Karpas-422 (cell line): ENCODE results near the gene HESX1. TPM values are rescaled to one million over a fixed set of nuclear protein-coding genes. Genes with fewer than 3 reads are reported as not detected.

Experiments used
- DNase-seq: peaks from one replicate; pipeline ENCODE4 v3.0.0-alpha.2; 2015
- H2AFZ ChIP-seq: fragments of 200-600 bp; sonication (generic); 2 replicates; pipeline ENCODE4 v1.6.1; 2014; ENCODE audit warnings: antibody characterized with exemption, low read length, mixed read lengths
- H3K27ac ChIP-seq: fragments of 200-600 bp; sonication (generic); 2 replicates; pipeline ENCODE4 v1.5.1; 2014; ENCODE audit warnings: mild to moderate bottlenecking, low read length, moderate library complexity
- H3K27me3 ChIP-seq: fragments of 200-600 bp; sonication (generic); 2 replicates; pipeline ENCODE4 v1.6.1; 2014; ENCODE audit warnings: low read length, mixed read lengths
- H3K36me3 ChIP-seq: fragments of 200-600 bp; sonication (generic); 2 replicates; pipeline ENCODE4 v1.6.1; 2014; ENCODE audit warnings: low read length, mixed read lengths; ENCODE audit not compliant: insufficient read depth
- H3K4me1 ChIP-seq: fragments of 200-600 bp; sonication (generic); 2 replicates; pipeline ENCODE4 v1.6.1; 2014; ENCODE audit warnings: mild to moderate bottlenecking, low read length, mixed read lengths
- H3K4me2 ChIP-seq: fragments of 200-600 bp; sonication (generic); 2 replicates; pipeline ENCODE4 v1.6.1; 2014; ENCODE audit warnings: low read length, low read depth, mild to moderate bottlenecking; ENCODE audit not compliant: poor library complexity, severe bottlenecking
- H3K4me3 ChIP-seq: fragments of 200-600 bp; sonication (generic); 2 replicates; pipeline ENCODE4 v1.5.1; 2014; ENCODE audit warnings: mild to moderate bottlenecking, antibody characterized with exemption, low read length, mixed read lengths
- H3K79me2 ChIP-seq: fragments of 200-600 bp; sonication (generic); 2 replicates; pipeline ENCODE4 v1.6.1; 2014; ENCODE audit warnings: mild to moderate bottlenecking, low read length, mixed read lengths
- H3K9ac ChIP-seq: fragments of 200-600 bp; sonication (generic); 2 replicates; pipeline ENCODE4 v1.6.0; 2014; ENCODE audit warnings: low read length
- H3K9me2 ChIP-seq: fragments of 200-600 bp; sonication (generic), shearing (Covaris generic); replicated peaks from 2 replicates; pipeline ENCODE4 v1.6.0; 2014; ENCODE audit warnings: mild to moderate bottlenecking, low read length, moderate library complexity; ENCODE audit not compliant: insufficient read depth
- H3K9me3 ChIP-seq: fragments of 300-700, 200-600 bp; sonication (generic); 2 replicates; pipeline ENCODE4 v1.6.1; 2014; ENCODE audit warnings: low read length, mixed read lengths
- H4K20me1 ChIP-seq: fragments of 200-600 bp; sonication (generic); 2 replicates; pipeline ENCODE4 v1.6.1; 2014; ENCODE audit warnings: mild to moderate bottlenecking, antibody characterized with exemption, low read length, low read depth; ENCODE audit not compliant: insufficient read depth
- total RNA-seq: library from RNA; depleted of rRNA; stranded (reverse); fragments of >200 nt; shearing (Covaris generic); gene quantifications from 2 replicates; pipeline ENCODE4 v1.2.3, GENCODE V29; 2014; ENCODE audit warnings: low replicate concordance

HESX1 gene
- total RNA-seq, 1 experiment from 2014 or later: 3.4 TPM

DNA sequence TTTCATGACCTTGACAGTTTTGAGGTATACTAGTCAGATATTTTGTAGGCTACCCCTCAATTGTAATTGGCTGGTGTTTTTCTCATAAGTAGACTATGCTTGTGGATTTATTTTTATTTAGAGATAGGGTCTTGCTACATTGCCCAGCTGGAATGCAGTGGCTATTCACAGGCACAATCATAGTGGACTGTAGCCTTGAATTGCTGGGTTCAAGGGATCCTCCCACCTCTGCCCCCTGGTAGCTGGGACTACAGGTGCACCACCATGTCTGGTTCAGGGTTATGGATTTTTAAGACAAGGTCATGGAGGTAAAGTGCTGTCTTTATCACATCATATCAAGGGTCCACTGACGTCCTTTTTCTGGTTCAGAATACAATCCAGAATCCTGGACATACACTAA is 23.7 kb downstream of the HESX1 start:
- Histone ChIP-seq H3K4me2 (no peak overlapping the region), H3K4me1 (peaks cover 5% of the 10 kb centered on the region), H3K4me3 (no peak overlapping the region), H3K9me3 (no peaks in the 10 kb centered on the region), H3K27ac (no peak overlapping the region), H3K27me3 (no peaks in the 10 kb centered on the region), H3K9me2 (no peaks in the 10 kb centered on the region), H3K79me2 (no peaks in the 10 kb centered on the region), H2AFZ (no peak overlapping the region), H4K20me1 (no peaks in the 10 kb centered on the region), H3K9ac (no peak overlapping the region), H3K36me3 (no peaks in the 10 kb centered on the region)
- no peak for DNase-seq

DNA sequence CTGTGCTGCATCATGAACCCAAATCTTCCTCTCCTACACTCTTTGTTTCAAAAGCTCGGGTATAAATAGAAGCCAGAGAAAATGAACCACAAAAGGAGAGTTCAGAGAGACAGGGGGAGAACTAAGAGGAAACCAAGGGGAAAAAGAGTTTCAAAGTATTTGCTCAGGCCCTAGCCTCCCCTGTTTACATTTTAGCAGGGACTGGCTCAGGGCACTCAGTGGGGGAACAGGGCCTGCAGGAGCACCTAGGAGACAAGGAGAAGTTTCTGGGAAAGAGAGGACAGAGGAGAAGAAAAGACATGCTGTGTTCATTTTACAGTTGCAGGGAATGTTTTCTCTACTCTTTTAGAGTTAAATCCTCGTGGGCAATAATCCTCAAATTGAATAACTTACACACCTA is 26.1 kb downstream of the HESX1 start:
- Histone ChIP-seq H3K9me3 (no peaks in the 10 kb centered on the region), H3K79me2 (no peaks in the 10 kb centered on the region), H3K27me3 (no peaks in the 10 kb centered on the region), H3K36me3 (no peaks in the 10 kb centered on the region), H3K27ac (no peak overlapping the region), H3K9me2 (no peaks in the 10 kb centered on the region), H3K4me3 (no peak overlapping the region), H3K4me2 (no peak overlapping the region), H4K20me1 (no peaks in the 10 kb centered on the region), H3K9ac (no peak overlapping the region), H2AFZ (no peak overlapping the region), H3K4me1 (peaks cover 19% of the 10 kb centered on the region)
- no peak for DNase-seq

DNA sequence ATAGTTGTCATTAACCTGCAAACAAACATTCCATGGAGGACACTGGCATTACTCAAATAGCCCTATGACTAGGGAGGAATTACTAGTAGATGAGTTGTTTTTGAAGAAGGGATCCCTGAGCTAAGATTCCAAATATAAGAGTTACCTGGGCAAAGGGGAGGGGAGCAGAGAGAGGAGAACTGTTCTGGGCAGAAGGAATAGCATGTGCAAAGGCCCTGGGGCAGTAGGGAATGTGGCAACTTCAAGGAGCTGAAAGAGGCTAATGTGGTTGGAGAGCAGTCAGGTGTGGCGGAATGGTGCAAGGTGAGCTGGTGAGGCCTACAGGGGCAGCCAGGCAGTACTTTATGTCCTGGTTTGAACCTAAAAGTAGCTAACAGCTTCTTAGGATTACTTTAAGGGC is 28.8 kb downstream of the HESX1 start:
- Histone ChIP-seq H3K79me2 (no peaks in the 10 kb centered on the region), H4K20me1 (no peaks in the 10 kb centered on the region), H3K27ac (no peak overlapping the region), H3K4me3 (no peak overlapping the region), H3K9me3 (no peaks in the 10 kb centered on the region), H3K9me2 (no peaks in the 10 kb centered on the region), H3K36me3 (no peaks in the 10 kb centered on the region), H3K9ac (no peak overlapping the region), H2AFZ (no peak overlapping the region), H3K27me3 (no peaks in the 10 kb centered on the region), H3K4me2 (peak overlapping the region; percentile 70), H3K4me1 (peaks cover 19% of the 10 kb centered on the region)
- DNase-seq: no peak

DNA sequence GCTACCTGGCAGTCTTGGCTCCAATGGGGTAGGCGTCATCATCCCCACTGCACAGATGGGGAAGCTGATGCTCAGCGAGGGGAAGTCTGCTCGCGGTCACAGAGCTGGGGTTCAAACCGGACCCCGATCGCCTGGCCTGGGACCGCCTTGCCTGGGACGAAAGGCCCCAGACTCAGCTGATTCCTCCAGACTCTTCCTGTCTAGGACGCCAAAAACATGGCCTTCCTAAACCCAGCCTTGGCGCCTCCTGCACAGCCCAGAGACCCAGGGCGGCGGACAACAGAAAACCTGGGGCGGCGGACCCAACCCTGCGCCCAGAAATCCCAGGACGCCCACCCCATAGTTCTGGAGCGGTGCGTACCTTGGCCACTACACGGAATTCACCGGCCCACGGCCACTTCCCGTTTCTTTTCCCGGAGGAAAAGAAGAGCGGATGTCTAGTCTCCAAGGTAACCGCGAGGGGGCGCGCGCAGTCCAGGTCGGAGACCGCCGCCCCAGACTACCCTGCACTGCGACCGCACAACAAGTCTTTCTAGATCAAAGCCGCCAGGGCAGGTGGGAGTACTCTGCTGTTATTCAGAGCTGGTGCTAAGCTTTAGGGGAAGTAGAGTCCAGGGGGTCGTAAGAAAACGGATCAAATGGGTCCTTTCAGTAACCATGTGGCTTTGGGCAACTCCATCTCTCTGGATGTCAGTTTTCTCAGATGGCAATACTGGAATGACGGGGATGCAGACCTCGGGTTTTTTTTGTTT is 29.7 kb downstream of the HESX1 start:
- peak; percentile 88 for DNase-seq
- Histone ChIP-seq H4K20me1 (no peaks in the 10 kb centered on the region), H3K4me3 (peak overlapping the region; percentile 63), H3K79me2 (no peaks in the 10 kb centered on the region), H3K27ac (no peak overlapping the region), H3K36me3 (no peaks in the 10 kb centered on the region), H3K9me3 (no peaks in the 10 kb centered on the region), H3K9me2 (no peaks in the 10 kb centered on the region), H3K27me3 (no peaks in the 10 kb centered on the region), H2AFZ (peak overlapping the region; percentile 62), H3K4me1 (peaks cover 16% of the 10 kb centered on the region), H3K9ac (peak overlapping the region; percentile 58), H3K4me2 (peak overlapping the region; percentile 70)

DNA sequence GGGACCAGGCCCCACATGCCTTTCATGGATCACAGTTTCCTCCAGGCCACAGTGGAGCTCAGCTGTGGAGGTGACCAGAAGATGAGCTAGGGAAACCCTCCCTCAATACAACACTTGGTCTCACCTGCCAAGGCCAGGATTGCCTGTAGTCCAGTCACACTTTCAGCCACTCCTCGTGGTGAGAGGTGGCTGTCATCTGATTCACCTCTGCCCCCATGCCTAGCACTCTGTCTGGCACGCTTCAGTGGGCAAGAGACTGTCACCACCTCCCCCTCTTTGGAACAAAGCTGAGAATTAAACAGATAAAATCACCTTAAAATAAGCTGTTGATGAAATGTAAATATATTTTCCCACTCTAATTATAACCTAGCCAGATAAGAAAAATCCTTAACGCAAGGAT is 30.7 kb downstream of the HESX1 start:
- no peaks in the 10 kb centered on the region for H4K20me1 ChIP-seq
- H3K27ac ChIP-seq: no peak overlapping the region
- no peaks in the 10 kb centered on the region for H3K36me3 ChIP-seq
- H3K4me3 ChIP-seq: no peak overlapping the region
- peaks cover 14% of the 10 kb centered on the region for H3K4me1 ChIP-seq
- DNase-seq: no peak
- no peaks in the 10 kb centered on the region for H3K9me3 ChIP-seq
- no peaks in the 10 kb centered on the region for H3K27me3 ChIP-seq
- H3K9me2 ChIP-seq: no peaks in the 10 kb centered on the region
- H3K4me2 ChIP-seq: peak overlapping the region; percentile 70
- no peak overlapping the region for H2AFZ ChIP-seq
- H3K79me2 ChIP-seq: no peaks in the 10 kb centered on the region
- H3K9ac ChIP-seq: no peak overlapping the region

DNA sequence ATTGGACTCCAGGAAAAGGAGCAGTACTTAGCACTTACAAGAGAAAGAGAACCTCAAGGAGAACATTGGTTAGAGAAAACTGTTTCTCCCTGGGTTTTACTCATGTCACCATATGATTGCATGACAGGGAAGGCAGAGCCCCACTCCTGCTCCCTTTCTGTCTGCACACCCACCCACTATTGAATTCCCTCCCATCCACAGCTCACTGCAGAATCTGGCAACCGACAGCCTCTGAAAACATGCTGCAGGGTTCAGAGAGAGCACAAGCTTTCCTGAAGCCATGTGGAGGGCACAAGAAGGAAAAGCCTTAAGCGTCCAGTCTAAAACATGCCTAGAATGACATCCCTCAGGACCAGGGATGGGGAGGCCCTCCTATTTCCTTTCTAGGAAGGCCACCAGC is 31.6 kb downstream of the HESX1 start:
- no peak overlapping the region for H3K4me3 ChIP-seq
- no peaks in the 10 kb centered on the region for H4K20me1 ChIP-seq
- H3K9me2 ChIP-seq: no peaks in the 10 kb centered on the region
- no peaks in the 10 kb centered on the region for H3K36me3 ChIP-seq
- no peaks in the 10 kb centered on the region for H3K27me3 ChIP-seq
- no peak overlapping the region for H2AFZ ChIP-seq
- no peak for DNase-seq
- H3K27ac ChIP-seq: no peak overlapping the region
- no peaks in the 10 kb centered on the region for H3K9me3 ChIP-seq
- H3K4me1 ChIP-seq: peaks cover 14% of the 10 kb centered on the region
- no peak overlapping the region for H3K9ac ChIP-seq
- no peak overlapping the region for H3K4me2 ChIP-seq
- no peaks in the 10 kb centered on the region for H3K79me2 ChIP-seq

DNA sequence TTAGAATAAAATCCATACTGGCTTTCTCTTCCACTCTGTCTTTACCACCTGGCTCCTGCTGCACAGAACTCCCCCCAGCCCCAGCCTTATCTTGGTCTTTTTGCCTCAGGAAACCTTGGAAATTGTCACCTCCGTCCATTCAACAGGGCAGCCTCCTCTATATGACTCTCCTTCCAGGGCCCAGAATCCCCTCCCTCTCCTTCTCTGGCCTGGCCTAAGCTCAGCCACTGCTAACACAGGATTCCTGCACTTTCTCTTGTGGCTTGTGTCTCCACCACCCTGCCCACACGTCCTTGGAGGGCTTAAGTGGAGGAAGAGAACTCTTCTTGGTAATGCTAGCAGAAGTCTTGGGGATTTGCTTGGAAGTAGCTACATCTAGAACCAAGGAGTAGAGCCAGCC is 33.1 kb downstream of the HESX1 start:
- Histone ChIP-seq H3K79me2 (no peaks in the 10 kb centered on the region), H2AFZ (no peak overlapping the region), H3K36me3 (no peaks in the 10 kb centered on the region), H3K4me2 (no peak overlapping the region), H3K4me3 (no peak overlapping the region), H4K20me1 (no peaks in the 10 kb centered on the region), H3K9ac (no peak overlapping the region), H3K27me3 (no peaks in the 10 kb centered on the region), H3K4me1 (peaks cover 24% of the 10 kb centered on the region), H3K27ac (no peak overlapping the region), H3K9me2 (no peaks in the 10 kb centered on the region), H3K9me3 (no peaks in the 10 kb centered on the region)
- DNase-seq: no peak

DNA sequence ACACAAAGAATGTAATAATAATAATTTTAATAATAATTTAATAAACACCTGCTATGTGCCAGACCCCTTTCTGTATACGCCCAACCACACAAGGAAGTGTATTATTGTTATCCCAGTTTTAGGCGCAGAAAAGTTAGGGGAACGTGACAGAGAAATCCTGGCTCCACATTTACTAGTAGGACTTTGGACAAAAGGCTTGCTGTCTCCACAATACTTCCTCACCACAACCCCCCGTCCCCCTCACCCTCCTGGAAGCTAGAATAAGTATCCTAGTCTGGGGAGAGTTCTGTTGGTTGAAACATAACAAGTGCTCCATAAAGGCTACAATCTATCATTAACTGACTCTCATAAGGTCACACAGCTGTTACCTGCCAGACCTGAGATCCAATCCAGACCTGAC is 34.1 kb downstream of the HESX1 start:
- Histone ChIP-seq H3K9ac (no peak overlapping the region), H3K9me3 (no peaks in the 10 kb centered on the region), H3K4me3 (no peak overlapping the region), H3K27ac (no peak overlapping the region), H4K20me1 (no peaks in the 10 kb centered on the region), H3K79me2 (no peaks in the 10 kb centered on the region), H3K36me3 (no peaks in the 10 kb centered on the region), H3K4me1 (peaks cover 25% of the 10 kb centered on the region), H3K27me3 (no peaks in the 10 kb centered on the region), H2AFZ (no peak overlapping the region), H3K9me2 (no peaks in the 10 kb centered on the region), H3K4me2 (no peak overlapping the region)
- no peak for DNase-seq
